RWPE2 (cell line): ENCODE data around the gene ACOXL.

Experiments
- ATAC-seq: fragments of 200-7000 bp; cut with Tn5 transposase; 3 replicates; pipeline ENCODE4 v1.9.1; 2021; ENCODE audit warnings: low read depth
- DNase-seq: peaks from one replicate; pipeline ENCODE4 v3.0.0-alpha.2; 2020; ENCODE audit warnings: low spot score
- H3K27ac ChIP-seq: fragments of 450-650 bp; 2 replicates; pipeline ENCODE4 v1.5.1; 2017; ENCODE audit warnings: mild to moderate bottlenecking; ENCODE audit not compliant: poor library complexity, severe bottlenecking
- H3K27me3 ChIP-seq: fragments of 250-450 bp; sonication (Bioruptor Pico); 2 replicates; pipeline ENCODE4 v1.5.1; 2021; ENCODE audit warnings: mild to moderate bottlenecking, moderate library complexity; ENCODE audit not compliant: insufficient read depth, poor library complexity, severe bottlenecking
- H3K36me3 ChIP-seq: fragments of 250-450 bp; sonication (Bioruptor Pico); 2 replicates; pipeline ENCODE4 v1.5.1; 2020; ENCODE audit warnings: low read depth, mild to moderate bottlenecking, moderate library complexity
- H3K4me1 ChIP-seq: fragments of 250-450 bp; sonication (Bioruptor Pico); 2 replicates; pipeline ENCODE4 v1.5.1; 2021; ENCODE audit warnings: mild to moderate bottlenecking, moderate library complexity; ENCODE audit not compliant: insufficient read depth, poor library complexity, severe bottlenecking
- H3K4me3 ChIP-seq: fragments of 250-450 bp; sonication (Bioruptor Pico); 2 replicates; pipeline ENCODE4 v1.5.1; 2021; ENCODE audit warnings: mild to moderate bottlenecking, moderate library complexity; ENCODE audit not compliant: severe bottlenecking
- H3K9me3 ChIP-seq: fragments of 250-450 bp; sonication (Bioruptor Pico); 2 replicates; pipeline ENCODE4 v1.5.1; 2021; ENCODE audit warnings: mild to moderate bottlenecking, moderate library complexity; ENCODE audit not compliant: severe bottlenecking
- CTCF ChIP-seq: fragments of 450-650 bp; IDR thresholded peaks from one replicate; pipeline ENCODE4 v1.5.1; 2017; ENCODE audit warnings: mild to moderate bottlenecking, moderate library complexity; ENCODE audit not compliant: poor library complexity, severe bottlenecking

Gene ACOXL

GRCh38 chr2:110773401-110773921 lies 41.1 kb downstream of the ACOXL start:
- Histone ChIP-seq H3K4me1 (no peaks in the 10 kb centered on the region), H3K27ac (no peak overlapping the region), H3K27me3 (peaks cover 31% of the 10 kb centered on the region), H3K4me3 (no peak overlapping the region), H3K36me3 (no peaks in the 10 kb centered on the region), H3K9me3 (no peaks in the 10 kb centered on the region)
- DNase-seq: no peak
- ATAC-seq: no peak
- TF ChIP-seq CTCF: no peak

- no peaks in the 10 kb centered on the region for H3K9me3 ChIP-seq
- H3K27me3 ChIP-seq: peaks cover 33% of the 10 kb centered on the region
- no peak overlapping the region for H3K4me3 ChIP-seq
- no peaks in the 10 kb centered on the region for H3K36me3 ChIP-seq
- no peaks in the 10 kb centered on the region for H3K4me1 ChIP-seq
- H3K27ac ChIP-seq: no peak overlapping the region
- ATAC-seq (no peak), DNase-seq (no peak)
- no peak for TF ChIP-seq CTCF
Measured at GRCh38 chr2:110774701-110775100, 42.3 kb downstream of the ACOXL start.

- Histone ChIP-seq H3K27me3 (peaks cover 45% of the 10 kb centered on the region), H3K9me3 (no peaks in the 10 kb centered on the region), H3K4me1 (no peaks in the 10 kb centered on the region), H3K36me3 (no peaks in the 10 kb centered on the region), H3K4me3 (no peak overlapping the region), H3K27ac (no peak overlapping the region)
- no peak for TF ChIP-seq CTCF
- ATAC-seq (no peak), DNase-seq (no peak)
Measured at GRCh38 chr2:110777531-110778311, 45.3 kb downstream of the ACOXL start.

GRCh38 chr2:110780461-110780860 lies 48.1 kb downstream of the ACOXL start:
- H3K27me3 ChIP-seq: peaks cover 19% of the 10 kb centered on the region
- no peaks in the 10 kb centered on the region for H3K4me1 ChIP-seq
- no peaks in the 10 kb centered on the region for H3K36me3 ChIP-seq
- DNase-seq: no peak
- no peak overlapping the region for H3K27ac ChIP-seq
- no peaks in the 10 kb centered on the region for H3K9me3 ChIP-seq
- no peak for ATAC-seq
- H3K4me3 ChIP-seq: no peak overlapping the region
- TF ChIP-seq CTCF: no peak
